ENCODE results near the gene LIF. TPM values are rescaled to one million over a fixed set of nuclear protein-coding genes. Genes with fewer than 3 reads are reported as not detected.

LIF gene
- total and polyA plus RNA-seq, 2 donors from 2014 or later, result 0.67 to 10.7 TPM

DNA sequence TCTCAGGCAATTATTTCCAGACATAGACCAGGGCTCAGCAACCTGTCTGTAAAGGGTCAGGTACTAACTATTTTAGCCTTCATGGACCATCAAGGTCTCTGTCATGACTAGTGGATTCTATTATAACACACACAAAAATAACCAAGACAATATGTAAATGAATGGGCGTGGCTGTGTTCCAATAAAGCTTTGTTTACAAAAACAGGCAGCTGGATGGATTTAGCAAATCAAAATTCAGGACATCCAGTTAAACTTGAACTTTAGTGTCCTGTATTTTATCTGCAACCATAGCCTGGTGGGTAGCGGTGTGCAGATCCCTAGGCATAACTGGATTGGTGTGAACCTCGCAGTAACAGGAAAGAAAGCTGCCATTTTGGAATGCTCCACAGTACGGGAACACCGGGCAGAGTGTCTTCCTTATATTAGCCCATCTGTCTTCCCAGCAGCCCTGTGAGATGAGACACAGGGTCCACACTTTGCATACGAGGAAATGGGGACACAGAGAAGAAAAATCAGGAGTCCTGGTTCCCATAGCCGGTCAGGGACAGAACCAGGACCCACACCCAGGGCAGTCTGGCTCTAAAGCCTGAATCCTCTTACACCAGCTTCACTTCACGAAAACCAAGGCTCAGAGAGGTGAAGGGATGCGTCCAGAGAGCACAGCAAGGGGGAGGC is 15.6 kb downstream of the LIF start:
- Histone ChIP-seq H3K4me3 (ENCODE audit: low read length in 3 of 3) (no peak overlapping the region), H3K27ac (ENCODE audit: low read depth in 2 of 2, low read length in 2 of 2) (no peak overlapping the region), H3K9ac (ENCODE audit: low read length in 3 of 3) (no peak overlapping the region), H3K4me1 (ENCODE audit: control insufficient read depth in 2 of 3, insufficient read depth in 2 of 3, low read depth in 1 of 3, low read length in 3 of 3) (peaks cover 8 to 19% (median 10%) of the 10 kb centered on the region in 3 donors), H3K9me3 (ENCODE audit: control insufficient read depth in 2 of 3, insufficient read depth in 1 of 3, low read length in 3 of 3) (no peaks in the 10 kb centered on the region), H3K36me3 (ENCODE audit: control insufficient read depth in 2 of 3, insufficient read depth in 3 of 3, low read length in 3 of 3) (no peaks in the 10 kb centered on the region), H3K27me3 (ENCODE audit: control insufficient read depth, insufficient read depth, low read length) (no peaks in the 10 kb centered on the region)
- FAIRE-seq (no peak), DNase-seq (no peak)
- intact Hi-C loops (cut with DNase I), result no loop called here
- TF ChIP-seq, protein P1, sequence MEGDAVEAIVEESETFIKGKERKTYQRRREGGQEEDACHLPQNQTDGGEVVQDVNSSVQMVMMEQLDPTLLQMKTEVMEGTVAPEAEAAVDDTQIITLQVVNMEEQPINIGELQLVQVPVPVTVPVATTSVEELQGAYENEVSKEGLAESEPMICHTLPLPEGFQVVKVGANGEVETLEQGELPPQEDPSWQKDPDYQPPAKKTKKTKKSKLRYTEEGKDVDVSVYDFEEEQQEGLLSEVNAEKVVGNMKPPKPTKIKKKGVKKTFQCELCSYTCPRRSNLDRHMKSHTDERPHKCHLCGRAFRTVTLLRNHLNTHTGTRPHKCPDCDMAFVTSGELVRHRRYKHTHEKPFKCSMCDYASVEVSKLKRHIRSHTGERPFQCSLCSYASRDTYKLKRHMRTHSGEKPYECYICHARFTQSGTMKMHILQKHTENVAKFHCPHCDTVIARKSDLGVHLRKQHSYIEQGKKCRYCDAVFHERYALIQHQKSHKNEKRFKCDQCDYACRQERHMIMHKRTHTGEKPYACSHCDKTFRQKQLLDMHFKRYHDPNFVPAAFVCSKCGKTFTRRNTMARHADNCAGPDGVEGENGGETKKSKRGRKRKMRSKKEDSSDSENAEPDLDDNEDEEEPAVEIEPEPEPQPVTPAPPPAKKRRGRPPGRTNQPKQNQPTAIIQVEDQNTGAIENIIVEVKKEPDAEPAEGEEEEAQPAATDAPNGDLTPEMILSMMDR (IDR thresholded peaks at IDR 0.05; ENCODE audit: borderline replicate concordance, extremely low read depth, insufficient read depth), result no peak

DNA sequence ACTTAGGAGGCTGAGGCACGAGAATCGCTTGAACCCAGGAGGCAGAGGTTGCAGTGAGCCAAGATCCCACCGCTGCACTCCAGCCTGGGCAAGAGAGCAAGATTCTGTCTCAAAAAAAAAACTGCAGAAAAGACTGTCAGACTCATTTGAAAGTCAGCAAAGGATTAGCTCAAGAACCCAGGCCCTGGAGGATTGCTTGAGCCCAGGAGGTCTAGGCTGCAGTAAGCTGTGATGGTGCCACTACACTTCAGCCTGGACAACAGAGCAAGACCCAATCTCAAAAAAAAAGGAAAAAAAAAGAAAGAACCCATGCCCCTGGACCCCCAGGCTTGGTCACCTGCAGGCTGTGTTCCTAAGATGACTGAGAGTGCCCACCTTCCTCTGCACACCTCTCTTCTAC is 16.2 kb downstream of the LIF start:
- no peak for DNase-seq
- no peak overlapping the region for H3K9ac ChIP-seq (ENCODE audit: low read length in 3 of 3)
- H3K36me3 ChIP-seq (ENCODE audit: control insufficient read depth in 2 of 3, insufficient read depth in 3 of 3, low read length in 3 of 3), result no peaks in the 10 kb centered on the region
- no peak overlapping the region for H3K27ac ChIP-seq (ENCODE audit: low read depth in 2 of 2, low read length in 2 of 2)
- no peak for FAIRE-seq
- peaks cover 8 to 13% (median 8%) of the 10 kb centered on the region in 3 donors for H3K4me1 ChIP-seq (ENCODE audit: control insufficient read depth in 2 of 3, insufficient read depth in 2 of 3, low read depth in 1 of 3, low read length in 3 of 3)
- H3K4me3 ChIP-seq (ENCODE audit: low read length in 3 of 3), result no peak overlapping the region
- H3K27me3 ChIP-seq (ENCODE audit: control insufficient read depth, insufficient read depth, low read length), result no peaks in the 10 kb centered on the region
- TF ChIP-seq, protein P1 (IDR thresholded peaks at IDR 0.05; ENCODE audit: borderline replicate concordance, extremely low read depth, insufficient read depth), result no peak
- intact Hi-C loops (cut with DNase I), result no loop called here
- no peaks in the 10 kb centered on the region for H3K9me3 ChIP-seq (ENCODE audit: control insufficient read depth in 2 of 3, insufficient read depth in 1 of 3, low read length in 3 of 3)

DNA sequence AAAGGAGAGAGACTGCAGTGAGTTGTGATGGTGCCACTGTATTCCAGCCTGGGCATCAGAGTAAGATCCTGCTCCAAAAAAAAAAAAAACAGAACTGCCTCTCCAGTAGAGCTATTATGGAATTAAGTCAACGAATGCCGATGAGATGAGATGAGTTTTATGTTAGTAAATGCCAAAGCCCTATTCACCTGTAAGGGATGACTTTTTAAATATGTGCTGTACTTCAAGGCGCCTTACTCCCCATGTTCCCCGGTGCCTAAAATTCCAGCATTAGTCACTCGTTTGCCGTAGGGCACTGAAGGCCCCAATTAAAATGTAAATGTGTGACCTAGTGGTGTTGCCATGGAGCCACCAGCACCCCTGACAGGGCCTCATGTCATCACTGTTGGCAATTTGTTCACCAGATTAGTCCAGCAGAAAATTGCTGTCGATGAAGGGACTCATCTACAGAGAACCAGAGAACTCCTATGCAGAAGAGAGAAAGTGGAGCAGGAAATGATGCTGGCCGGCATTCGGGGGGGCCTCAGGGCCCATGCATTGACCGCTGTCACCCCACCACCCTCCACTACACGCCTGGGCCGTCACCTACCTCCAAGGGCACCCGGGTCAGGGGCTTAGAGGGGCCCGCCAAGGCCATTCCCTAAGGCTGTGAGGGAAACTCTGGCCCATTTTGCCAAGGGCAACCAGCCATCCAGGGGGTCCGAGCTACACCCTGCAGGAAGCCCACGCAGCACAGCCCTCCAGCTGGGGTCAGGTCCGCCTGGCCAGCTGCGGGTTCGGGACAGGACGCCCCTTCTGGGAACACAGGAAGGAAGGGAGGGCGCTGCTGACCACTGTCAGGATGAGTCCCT is 17.8 kb downstream of the LIF start:
- TF ChIP-seq, protein P1 (IDR thresholded peaks at IDR 0.05; ENCODE audit: borderline replicate concordance, extremely low read depth, insufficient read depth), result no peak
- H3K27me3 ChIP-seq (ENCODE audit: control insufficient read depth, insufficient read depth, low read length), result no peaks in the 10 kb centered on the region
- peak overlapping the region; percentile 32 to 54 for H3K27ac ChIP-seq (ENCODE audit: low read depth in 2 of 2, low read length in 2 of 2)
- intact Hi-C loops (cut with DNase I), result no loop called here
- H3K9ac ChIP-seq (ENCODE audit: low read length in 3 of 3), result no peak overlapping the region
- H3K36me3 ChIP-seq (ENCODE audit: control insufficient read depth in 2 of 3, insufficient read depth in 3 of 3, low read length in 3 of 3), result no peaks in the 10 kb centered on the region
- peak in 3 of 5 donors; percentile 59 to 68 (median 67) for DNase-seq
- peaks cover 0 to 6% (median 0%) of the 10 kb centered on the region in 3 donors for H3K4me1 ChIP-seq (ENCODE audit: control insufficient read depth in 2 of 3, insufficient read depth in 2 of 3, low read depth in 1 of 3, low read length in 3 of 3)
- H3K4me3 ChIP-seq (ENCODE audit: low read length in 3 of 3), result no peak overlapping the region
- H3K9me3 ChIP-seq (ENCODE audit: control insufficient read depth in 2 of 3, insufficient read depth in 1 of 3, low read length in 3 of 3), result no peaks in the 10 kb centered on the region
- no peak for FAIRE-seq
